HEK293T (cell line): ENCODE measurements around the gene CSRP3.

Experiments used
- CTCF ChIA-PET: fragments of 350-600 bp; formaldehyde crosslinking; extraction: SDS; loops from one replicate; lab custom pipeline; 2021; ENCODE audit warnings: antibody characterized with exemption, inconsistent platforms; lab: Yijun Ruan, JAX
- POLR2A ChIA-PET: fragments of 350-600 bp; formaldehyde crosslinking; extraction: SDS; loops from one replicate; lab custom pipeline; 2020; ENCODE audit warnings: antibody characterized with exemption, inconsistent platforms; lab: Yijun Ruan, JAX
- DNase-seq: peaks from one replicate; pipeline ENCODE4 v3.0.0; 2012; ENCODE audit warnings: mixed read lengths; ENCODE audit errors: extremely low spot score
- ARNT ChIP-seq: fragments of 450-650 bp; IDR thresholded peaks from 2 replicates; pipeline ENCODE4 v1.6.1; 2017; ENCODE audit warnings: mild to moderate bottlenecking
- BHLHE40 ChIP-seq: fragments of 450-650 bp; IDR thresholded peaks from 2 replicates; pipeline ENCODE4 v1.6.1; 2016; ENCODE audit warnings: mild to moderate bottlenecking, moderate library complexity, borderline replicate concordance
- CTBP1 ChIP-seq: fragments of 450-650 bp; IDR thresholded peaks from 2 replicates; pipeline ENCODE4 v1.6.1; 2016; ENCODE audit warnings: borderline replicate concordance
- ELF4 ChIP-seq: fragments of 450-650 bp; IDR thresholded peaks from 2 replicates; pipeline ENCODE4 v1.6.1; 2017; ENCODE audit warnings: antibody characterized with exemption
- FOXA1 ChIP-seq: fragments of 450-650 bp; IDR thresholded peaks from 2 replicates; pipeline ENCODE4 v1.6.1; 2016; ENCODE audit warnings: mild to moderate bottlenecking
- FOXK2 ChIP-seq: fragments of 450-650 bp; IDR thresholded peaks from 2 replicates; pipeline ENCODE4 v1.6.1; 2016; ENCODE audit warnings: mild to moderate bottlenecking
- FOXM1 ChIP-seq: fragments of 450-650 bp; IDR thresholded peaks from 2 replicates; pipeline ENCODE4 v1.6.1; 2017; ENCODE audit warnings: mild to moderate bottlenecking, borderline replicate concordance
- HDGF ChIP-seq: fragments of 450-650 bp; IDR thresholded peaks from 2 replicates; pipeline ENCODE4 v1.6.1; 2017; ENCODE audit warnings: antibody characterized with exemption, borderline replicate concordance
- L3MBTL2 ChIP-seq: fragments of 450-650 bp; conservative IDR thresholded peaks from 2 replicates; pipeline ENCODE4 v1.6.1; 2016; ENCODE audit warnings: mild to moderate bottlenecking
- LEF1 ChIP-seq: fragments of 450-650 bp; IDR thresholded peaks from 2 replicates; pipeline ENCODE4 v1.6.1; 2017; ENCODE audit warnings: mild to moderate bottlenecking, borderline replicate concordance
- NFRKB ChIP-seq: fragments of 450-650 bp; IDR thresholded peaks from 2 replicates; pipeline ENCODE4 v1.6.1; 2016; ENCODE audit warnings: mild to moderate bottlenecking, moderate library complexity
- SP1 ChIP-seq: fragments of 450-650 bp; IDR thresholded peaks from 2 replicates; pipeline ENCODE4 v1.6.1; 2017
- SUZ12 ChIP-seq: fragments of 450-650 bp; IDR thresholded peaks from 2 replicates; pipeline ENCODE4 v1.6.1; 2016; ENCODE audit warnings: mild to moderate bottlenecking
- TARDBP ChIP-seq: fragments of 450-650 bp; IDR thresholded peaks from 2 replicates; pipeline ENCODE4 v1.6.1; 2016
- ZNF384 ChIP-seq: fragments of 450-650 bp; IDR thresholded peaks from 2 replicates; pipeline ENCODE4 v1.6.1; 2016
- TF ChIP-seq, protein P1 (sequence below): fragments of 450-650 bp; IDR thresholded peaks from 2 replicates; pipeline ENCODE4 v1.6.1; 2016

CSRP3 gene

DNA sequence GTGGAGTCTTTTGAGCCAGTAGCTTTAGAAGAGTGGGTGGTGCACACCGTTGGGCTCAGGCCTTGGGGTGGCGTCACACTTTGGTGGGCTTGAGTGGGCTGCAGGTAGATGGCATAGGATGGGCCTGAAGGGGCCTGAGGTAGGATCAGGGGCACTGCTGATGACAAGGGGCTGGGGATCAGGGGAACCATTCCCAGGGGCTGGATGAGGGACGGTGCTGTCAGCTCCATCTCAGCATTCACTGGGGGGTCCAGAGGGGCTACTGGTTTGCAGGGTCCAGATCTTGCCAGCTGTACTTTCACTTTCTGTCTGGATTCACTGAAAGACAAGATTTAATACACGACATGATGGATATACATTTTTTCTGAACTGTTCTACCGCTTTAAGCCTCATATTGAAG, 27.9 kb upstream of the CSRP3 start:
- no peak for DNase-seq
- ChIA-PET POLR2A (no interaction called here), CTCF (no interaction called here)
- TF ChIP-seq BHLHE40 = no peak
- no peak for TF ChIP-seq FOXK2
- no peak for TF ChIP-seq FOXM1
- TF ChIP-seq ZNF384 = no peak
- TF ChIP-seq SUZ12 = no peak
- no peak for TF ChIP-seq SP1
- TF ChIP-seq LEF1 = no peak
- no peak for TF ChIP-seq L3MBTL2

- CTCF ChIA-PET = no interaction called here
Observed at GRCh38 chr11:19228968-19229367, 27.2 kb upstream of the CSRP3 start.

GRCh38 chr11:19226378-19227195, 24.8 kb upstream of the CSRP3 start:
- no peak for DNase-seq
- ChIA-PET POLR2A (no interaction called here), CTCF (no interaction called here)
- TF ChIP-seq, protein P1, sequence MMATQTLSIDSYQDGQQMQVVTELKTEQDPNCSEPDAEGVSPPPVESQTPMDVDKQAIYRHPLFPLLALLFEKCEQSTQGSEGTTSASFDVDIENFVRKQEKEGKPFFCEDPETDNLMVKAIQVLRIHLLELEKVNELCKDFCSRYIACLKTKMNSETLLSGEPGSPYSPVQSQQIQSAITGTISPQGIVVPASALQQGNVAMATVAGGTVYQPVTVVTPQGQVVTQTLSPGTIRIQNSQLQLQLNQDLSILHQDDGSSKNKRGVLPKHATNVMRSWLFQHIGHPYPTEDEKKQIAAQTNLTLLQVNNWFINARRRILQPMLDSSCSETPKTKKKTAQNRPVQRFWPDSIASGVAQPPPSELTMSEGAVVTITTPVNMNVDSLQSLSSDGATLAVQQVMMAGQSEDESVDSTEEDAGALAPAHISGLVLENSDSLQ = no peak
- TF ChIP-seq TARDBP (no peak), L3MBTL2 (no peak), ZNF384 (no peak), SUZ12 (no peak), BHLHE40 (no peak), HDGF (no peak), SP1 (no peak), ELF4 (no peak), LEF1 (no peak), FOXM1 (no peak), CTBP1 (no peak), FOXA1 (no peak), FOXK2 (no peak), ARNT (no peak), NFRKB (no peak)

More at GRCh38 chr11:19228968-19229367, 27.2 kb upstream of the CSRP3 start:
- TF ChIP-seq ARNT (no peak), ELF4 (no peak), CTBP1 (no peak), LEF1 (no peak), FOXM1 (no peak)
- POLR2A ChIA-PET = no interaction called here
- no peak for DNase-seq

- ChIA-PET POLR2A (no interaction called here), CTCF (no interaction called here)
- TF ChIP-seq SP1 (no peak), NFRKB (no peak), ZNF384 (no peak), FOXM1 (no peak), BHLHE40 (no peak), ARNT (no peak), HDGF (no peak), FOXA1 (no peak), FOXK2 (no peak)
- DNase-seq = no peak
Observed at GRCh38 chr11:19225581-19225980, 23.8 kb upstream of the CSRP3 start.

DNA sequence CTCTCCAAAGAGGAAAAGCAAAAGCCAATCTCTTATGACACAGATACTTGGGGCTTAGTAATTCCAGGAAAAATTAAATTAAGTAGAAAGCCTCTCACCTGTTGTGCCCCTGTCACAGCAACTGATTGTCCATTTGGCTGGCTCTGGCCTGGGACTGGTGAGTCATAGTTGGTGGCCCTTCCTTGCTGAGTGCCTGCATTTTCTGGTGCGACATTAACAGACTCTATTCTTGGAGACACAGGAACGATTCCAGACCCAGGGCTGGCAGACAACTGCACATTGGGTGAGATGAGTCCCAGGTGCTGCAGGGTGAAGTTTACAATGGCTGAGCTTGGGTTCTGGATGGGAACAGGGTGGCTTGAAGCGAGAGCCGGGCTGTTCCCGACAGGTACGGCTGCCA, 23.3 kb upstream of the CSRP3 start:
- ChIA-PET CTCF (no interaction called here), POLR2A (no interaction called here)
- no peak for DNase-seq
- TF ChIP-seq, protein P1 = no peak
- TF ChIP-seq LEF1 = no peak
- no peak for TF ChIP-seq SP1
- TF ChIP-seq HDGF = no peak
- no peak for TF ChIP-seq BHLHE40

GRCh38 chr11:19220903-19221724, 19.3 kb upstream of the CSRP3 start:
- ChIA-PET POLR2A (no interaction called here), CTCF (no interaction called here)
- TF ChIP-seq ZNF384 = no peak
- TF ChIP-seq SP1 = no peak
- TF ChIP-seq NFRKB = no peak
- no peak for TF ChIP-seq BHLHE40
- TF ChIP-seq, protein P1 = no peak
- TF ChIP-seq ARNT = no peak
- TF ChIP-seq TARDBP = no peak
- TF ChIP-seq FOXA1 = no peak
- no peak for TF ChIP-seq HDGF
- no peak for TF ChIP-seq ELF4
- TF ChIP-seq FOXM1 = no peak
- TF ChIP-seq LEF1 = no peak
- no peak for DNase-seq
